K562 (cell line): Measurements from ENCODE around the gene MMP24OS. TPM values are rescaled to one million over a fixed set of nuclear protein-coding genes. Genes with fewer than 3 reads are reported as not detected.

ENCODE experiments used
- ATAC-seq: fragments of 200-7000 bp; cut with Tn5 transposase; 3 replicates; pipeline ENCODE4 v1.9.1; 2020; ENCODE audit warnings: moderate library complexity
- BruUV-seq: library from RNA; stranded (reverse); fragments of 400-500 nt; replicated peaks from 2 replicates; lab custom pipeline; 2021; lab: Mats Ljungman, UMichigan
- CTCF ChIA-PET: fragments of 300-600 bp; formaldehyde crosslinking; extraction: SDS; loops from one replicate; lab custom pipeline; 2021; ENCODE audit warnings: low intra/inter-chr PET ratio; lab: Yijun Ruan, JAX
- POLR2A ChIA-PET: fragments of 300-600, 350-650 bp; sonication (Branson Sonifier 250); formaldehyde crosslinking; extraction: SDS; loops from one replicate; lab custom pipeline; 2021; ENCODE audit warnings: antibody characterized with exemption, inconsistent platforms; lab: Yijun Ruan, JAX
- DNase-seq, 4 experiments: peaks; one replicate each; pipeline versions ENCODE4 v3.0.0 to v3.0.0-alpha.2; 2011 to 2018; ENCODE audit warnings: low spot score in 3 of 4, mixed read lengths in 3 of 4; ENCODE audit errors: extremely low read depth in 1 of 4
- FAIRE-seq: peaks from 2 replicates; lab custom pipeline; 2011; peaks lifted over from hg19 to GRCh38; lab: Jason Lieb, UNC
- H2AFZ ChIP-seq: 2 replicates; pipeline ENCODE4 v1.6.0; 2011; ENCODE audit warnings: low read depth, low read length, control low read depth, inconsistent platforms
- H3K27ac ChIP-seq: fragments of 200-600 bp; 3 replicates; pipeline ENCODE4 v1.8.0; 2011; ENCODE audit warnings: low read depth, mild to moderate bottlenecking, control low read depth, inconsistent platforms, low read length, moderate library complexity, mixed read lengths; ENCODE audit errors: extremely low read depth
- H3K27me3 ChIP-seq, 2 experiments: fragments of 300-600 bp in 1 of 2; 2 replicates in 1 of 2; 3 replicates in 1 of 2; pipeline versions ENCODE4 v1.6.0 to v1.8.0; 2011; ENCODE audit warnings: inconsistent platforms in 2 of 2, low read length in 2 of 2, mild to moderate bottlenecking in 1 of 2, mixed read lengths in 1 of 2, moderate library complexity in 1 of 2; ENCODE audit not compliant: control insufficient read depth in 2 of 2, insufficient read depth in 2 of 2
- H3K36me3 ChIP-seq: fragments of 300-600 bp; 3 replicates; pipeline ENCODE4 v1.8.0; 2011; ENCODE audit warnings: mild to moderate bottlenecking, low read length, inconsistent platforms; ENCODE audit not compliant: control insufficient read depth, insufficient read depth
- H3K4me1 ChIP-seq, 2 experiments: fragments of 200-600 bp in 1 of 2; replicated peaks in 1 of 2; 2 replicates in 1 of 2; 3 replicates in 1 of 2; pipeline versions ENCODE4 v1.5.1 to v1.8.0; 2011; ENCODE audit warnings: inconsistent platforms in 2 of 2, low read length in 2 of 2, mild to moderate bottlenecking in 1 of 2, mixed read lengths in 1 of 2, moderate library complexity in 1 of 2; ENCODE audit not compliant: control insufficient read depth in 2 of 2, insufficient read depth in 2 of 2
- H3K4me2 ChIP-seq: 2 replicates; pipeline ENCODE4 v1.6.1; 2011; ENCODE audit warnings: low read length, control low read depth, inconsistent platforms, mixed read lengths; ENCODE audit not compliant: insufficient read depth
- H3K4me3 ChIP-seq: fragments of 200-600 bp; sonication (generic), shearing (Covaris generic); 2 replicates; pipeline ENCODE4 v1.5.1; 2016; ENCODE audit warnings: control low read depth, inconsistent platforms
- H3K79me2 ChIP-seq: fragments of 200-600 bp; 3 replicates; pipeline ENCODE4 v1.8.0; 2011; ENCODE audit warnings: low read length, inconsistent platforms; ENCODE audit not compliant: control insufficient read depth, insufficient read depth
- H3K9ac ChIP-seq, 2 experiments: 2 replicates each; pipeline versions ENCODE4 v1.6.0 to v1.6.1; 2011; ENCODE audit warnings: low read depth in 2 of 2, low read length in 2 of 2, control low read depth in 1 of 2, inconsistent platforms in 1 of 2, mild to moderate bottlenecking in 1 of 2, mixed read lengths in 1 of 2; ENCODE audit not compliant: insufficient read depth in 1 of 2
- H3K9me1 ChIP-seq: one replicate; pipeline ENCODE4 v1.6.0; 2011; ENCODE audit warnings: inconsistent platforms, mild to moderate bottlenecking, low read length, moderate library complexity; ENCODE audit not compliant: control insufficient read depth, insufficient read depth
- H3K9me3 ChIP-seq: replicated peaks from 2 replicates; pipeline ENCODE4 v1.5.1; 2011; ENCODE audit warnings: low read depth, low read length, inconsistent platforms; ENCODE audit not compliant: control insufficient read depth, insufficient read depth
- H4K20me1 ChIP-seq: replicated peaks from 2 replicates; pipeline ENCODE4 v1.6.1; 2011; ENCODE audit warnings: low read length, inconsistent platforms, mixed read lengths; ENCODE audit not compliant: control insufficient read depth, insufficient read depth
- KDM2B ChIP-seq: fragments of 250-450 bp; sonication (Bioruptor Pico); IDR thresholded peaks from 2 replicates; pipeline ENCODE4 v1.8.0; 2021; ENCODE audit warnings: mild to moderate bottlenecking, moderate library complexity
- MAFK ChIP-seq: IDR thresholded peaks from 2 replicates; pipeline ENCODE4 v1.6.1; 2011; ENCODE audit warnings: low read length, improper control_type of control experiment
- NCOA1 ChIP-seq: fragments of 450-650 bp; IDR thresholded peaks from 2 replicates; pipeline ENCODE4 v1.6.1; 2016; ENCODE audit warnings: low read depth
- POLR2AphosphoS2 ChIP-seq: IDR thresholded peaks from 2 replicates; pipeline ENCODE4 v1.6.1; 2012; ENCODE audit warnings: low read length, improper control_type of control experiment
- SETDB1 ChIP-seq: IDR thresholded peaks from one replicate; pipeline ENCODE4 v1.6.1; 2012; ENCODE audit warnings: low read length, control low read depth, inconsistent platforms
- WGBS: fragments of 100-300 bp; shearing (Covaris generic); methylation state at CpG from one replicate; pipeline ENCODE4 v1.1.6; 2016; ENCODE audit warnings: low coverage, mixed read lengths; ENCODE audit not compliant: insufficient coverage; ENCODE audit errors: missing lambda C conversion rate; 5-methylcytosine and 5-hydroxymethylcytosine counted together
- in situ Hi-C: fragments of 300-500 bp; cut with MboI; formaldehyde crosslinking; loops from 4 replicates; pipeline ENCODE4 v1.15.0; 2018; ENCODE audit warnings: inconsistent platforms, mixed read lengths
- intact Hi-C: fragments of 100-400 bp; cut with micrococcal nuclease; formaldehyde crosslinking; loops from 2 replicates; pipeline ENCODE4 v1.14.2; 2022
- polyA plus RNA-seq, 8 experiments: library from polyadenylated mRNA; depleted of rRNA in 4 of 8; stranded (reverse) in 5 of 8; unstranded in 3 of 8; fragments of >200 nt; fragmentation: Nextera tagmentation in 2 of 8; fragmentation: Illumina TruSeq in 1 of 8; extraction: Ambion mirVana in 2 of 8; extraction: Trizol in 1 of 8; gene quantifications; 2 replicates each; pipeline versions ENCODE4 v1.2.1 to v1.2.3, GENCODE V29; 2011 to 2014; ENCODE audit warnings: inconsistent platforms in 1 of 8, missing spikeins in 1 of 8
- total RNA-seq, 7 experiments: library from RNA; depleted of rRNA in 6 of 7; stranded (reverse); fragments of >200 nt in 6 of 7; fragmentation: Illumina TruSeq in 2 of 7; extraction: Trizol in 2 of 7; gene quantifications; 2 replicates each; pipeline versions ENCODE4 v1.2.1 to v1.2.3, GENCODE V29; 2011 to 2021; ENCODE audit warnings: low replicate concordance in 1 of 7
- TF ChIP-seq, protein P1 (sequence below): fragments of 150-350 bp; conservative IDR thresholded peaks from 2 replicates; pipeline ENCODE4 v1.6.1; 2014; ENCODE audit warnings: low read length
- TF ChIP-seq, protein P2 (sequence below): IDR thresholded peaks from 2 replicates; pipeline ENCODE4 v1.6.1; 2012; ENCODE audit warnings: low read depth, low read length, improper control_type of control experiment, borderline replicate concordance
- TF ChIP-seq, protein P3 (sequence below): sonication (generic); formaldehyde crosslinking; IDR thresholded peaks from 2 replicates; pipeline ENCODE4 v1.8.0; 2022; ENCODE audit warnings: missing genetic modification reagents, mild to moderate bottlenecking, borderline replicate concordance
- TF ChIP-seq, protein P4 (sequence below): fragments of 250-450 bp; sonication (Bioruptor Pico); IDR thresholded peaks from 2 replicates; pipeline ENCODE4 v1.5.0; 2022; ENCODE audit warnings: mild to moderate bottlenecking
- TF ChIP-seq, protein P5 (sequence below): sonication (generic); formaldehyde crosslinking; IDR thresholded peaks from 2 replicates; pipeline ENCODE4 v1.8.0; 2022; ENCODE audit warnings: mild to moderate bottlenecking, missing genetic modification reagents

MMP24OS gene
- total and polyA plus RNA-seq, 9 of the 15 experiments (the other 6 are each of a cell fraction or from before 2014, with no cell fraction given) = 0.92 to 41.5 (median 11.4) TPM

DNA sequence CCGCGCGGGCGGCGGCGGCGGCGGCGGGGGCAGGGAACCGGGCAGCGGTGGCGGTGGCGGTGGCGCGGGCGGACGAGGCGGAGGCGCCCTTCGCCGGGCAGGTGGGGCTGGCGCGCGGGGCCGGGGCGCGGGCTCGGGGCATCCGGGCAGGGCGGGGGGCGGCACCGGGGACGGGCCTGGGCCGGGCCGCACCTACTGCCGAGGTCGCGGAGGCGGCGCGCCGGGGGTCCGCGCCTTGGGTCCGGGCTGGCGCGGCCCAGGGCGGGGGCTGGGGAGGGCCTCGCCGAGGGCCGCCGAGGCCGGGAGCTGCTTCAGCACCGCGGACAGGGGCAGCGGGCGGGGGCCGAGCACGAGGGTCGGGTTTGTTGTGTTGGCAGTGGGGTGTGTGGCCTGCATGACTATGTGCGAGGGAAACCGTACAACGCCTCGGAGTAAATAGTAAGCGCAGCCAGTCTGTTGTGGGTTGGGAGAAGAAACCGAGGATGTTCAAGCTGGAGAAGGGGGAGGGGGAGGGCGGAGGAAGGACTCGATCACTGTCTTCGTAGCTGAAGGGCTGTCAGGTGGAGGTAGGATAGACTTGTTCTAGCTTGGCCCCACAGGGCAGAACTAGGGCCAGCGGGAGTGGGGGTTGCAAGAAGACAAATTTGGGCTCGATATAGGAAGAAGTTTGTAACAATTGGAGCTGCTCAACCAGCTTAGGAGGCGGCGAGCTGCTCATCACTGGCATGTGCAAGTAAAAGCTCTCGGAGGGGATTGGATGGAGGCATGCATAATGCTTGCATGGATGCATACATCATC, 50.8 kb downstream of the MMP24OS start:
- Histone ChIP-seq H4K20me1 (peaks cover 10% of the 10 kb centered on the region; the same call in 1 of the 2 replicates), H3K27ac (no peak overlapping the region), H3K36me3 (no peaks in the 10 kb centered on the region), H3K4me2 (peak overlapping the region; percentile 24; the same call in 1 of the 2 replicates), H3K27me3 (peaks cover 34 to 41% of the 10 kb centered on the region in 2 experiments), H3K9me3 (no peaks in the 10 kb centered on the region), H3K9ac (peak overlapping the region in 1 of 2 experiments; percentile 43; a peak in 1 of 4 replicates), H3K9me1 (no peaks in the 10 kb centered on the region), H3K79me2 (no peaks in the 10 kb centered on the region), H2AFZ (no peak overlapping the region), H3K4me1 (peaks cover 0 to 10% of the 10 kb centered on the region in 2 experiments; a peak in 2 of 5 replicates), H3K4me3 (no peak overlapping the region)
- ATAC-seq (peak; percentile 97), FAIRE-seq (peak; percentile 72), DNase-seq (peak; percentile 69 to 91 (median 82))
- POLR2A ChIA-PET = interaction anchor here (0.6 to 1.4 kb wide), 2 partner anchors 15 to 903 kb away, joined by 3 to 5 read pairs; no protein-coding TSS in a partner anchor
- 9% methylated on average over 21 of the region's 74 CpGs for WGBS
- CTCF ChIA-PET = no interaction called here
- intact Hi-C loops = no loop called here
- no TSS peak for BruUV-seq
- in situ Hi-C loops = no loop called here
- TF ChIP-seq, protein P1, sequence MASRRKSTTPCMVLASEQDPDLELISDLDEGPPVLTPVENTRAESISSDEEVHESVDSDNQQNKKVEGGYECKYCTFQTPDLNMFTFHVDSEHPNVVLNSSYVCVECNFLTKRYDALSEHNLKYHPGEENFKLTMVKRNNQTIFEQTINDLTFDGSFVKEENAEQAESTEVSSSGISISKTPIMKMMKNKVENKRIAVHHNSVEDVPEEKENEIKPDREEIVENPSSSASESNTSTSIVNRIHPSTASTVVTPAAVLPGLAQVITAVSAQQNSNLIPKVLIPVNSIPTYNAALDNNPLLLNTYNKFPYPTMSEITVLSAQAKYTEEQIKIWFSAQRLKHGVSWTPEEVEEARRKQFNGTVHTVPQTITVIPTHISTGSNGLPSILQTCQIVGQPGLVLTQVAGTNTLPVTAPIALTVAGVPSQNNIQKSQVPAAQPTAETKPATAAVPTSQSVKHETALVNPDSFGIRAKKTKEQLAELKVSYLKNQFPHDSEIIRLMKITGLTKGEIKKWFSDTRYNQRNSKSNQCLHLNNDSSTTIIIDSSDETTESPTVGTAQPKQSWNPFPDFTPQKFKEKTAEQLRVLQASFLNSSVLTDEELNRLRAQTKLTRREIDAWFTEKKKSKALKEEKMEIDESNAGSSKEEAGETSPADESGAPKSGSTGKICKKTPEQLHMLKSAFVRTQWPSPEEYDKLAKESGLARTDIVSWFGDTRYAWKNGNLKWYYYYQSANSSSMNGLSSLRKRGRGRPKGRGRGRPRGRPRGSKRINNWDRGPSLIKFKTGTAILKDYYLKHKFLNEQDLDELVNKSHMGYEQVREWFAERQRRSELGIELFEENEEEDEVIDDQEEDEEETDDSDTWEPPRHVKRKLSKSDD = no peak
- TF ChIP-seq MAFK (no peak), NCOA1 (0 out of 2 replicates have a peak, but pooled peaks have one; percentile 50), SETDB1 (no peak), POLR2AphosphoS2 (no peak), KDM2B (no peak)
- TF ChIP-seq, protein P2, sequence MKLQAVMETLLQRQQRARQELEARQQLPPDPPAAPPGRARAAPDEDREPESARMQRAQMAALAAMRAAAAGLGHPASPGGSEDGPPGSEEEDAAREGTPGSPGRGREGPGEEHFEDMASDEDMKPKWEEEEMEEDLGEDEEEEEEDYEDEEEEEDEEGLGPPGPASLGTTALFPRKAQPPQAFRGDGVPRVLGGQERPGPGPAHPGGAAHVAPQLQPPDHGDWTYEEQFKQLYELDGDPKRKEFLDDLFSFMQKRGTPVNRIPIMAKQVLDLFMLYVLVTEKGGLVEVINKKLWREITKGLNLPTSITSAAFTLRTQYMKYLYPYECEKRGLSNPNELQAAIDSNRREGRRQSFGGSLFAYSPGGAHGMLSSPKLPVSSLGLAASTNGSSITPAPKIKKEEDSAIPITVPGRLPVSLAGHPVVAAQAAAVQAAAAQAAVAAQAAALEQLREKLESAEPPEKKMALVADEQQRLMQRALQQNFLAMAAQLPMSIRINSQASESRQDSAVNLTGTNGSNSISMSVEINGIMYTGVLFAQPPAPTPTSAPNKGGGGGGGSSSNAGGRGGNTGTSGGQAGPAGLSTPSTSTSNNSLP = no peak
- TF ChIP-seq, protein P3, sequence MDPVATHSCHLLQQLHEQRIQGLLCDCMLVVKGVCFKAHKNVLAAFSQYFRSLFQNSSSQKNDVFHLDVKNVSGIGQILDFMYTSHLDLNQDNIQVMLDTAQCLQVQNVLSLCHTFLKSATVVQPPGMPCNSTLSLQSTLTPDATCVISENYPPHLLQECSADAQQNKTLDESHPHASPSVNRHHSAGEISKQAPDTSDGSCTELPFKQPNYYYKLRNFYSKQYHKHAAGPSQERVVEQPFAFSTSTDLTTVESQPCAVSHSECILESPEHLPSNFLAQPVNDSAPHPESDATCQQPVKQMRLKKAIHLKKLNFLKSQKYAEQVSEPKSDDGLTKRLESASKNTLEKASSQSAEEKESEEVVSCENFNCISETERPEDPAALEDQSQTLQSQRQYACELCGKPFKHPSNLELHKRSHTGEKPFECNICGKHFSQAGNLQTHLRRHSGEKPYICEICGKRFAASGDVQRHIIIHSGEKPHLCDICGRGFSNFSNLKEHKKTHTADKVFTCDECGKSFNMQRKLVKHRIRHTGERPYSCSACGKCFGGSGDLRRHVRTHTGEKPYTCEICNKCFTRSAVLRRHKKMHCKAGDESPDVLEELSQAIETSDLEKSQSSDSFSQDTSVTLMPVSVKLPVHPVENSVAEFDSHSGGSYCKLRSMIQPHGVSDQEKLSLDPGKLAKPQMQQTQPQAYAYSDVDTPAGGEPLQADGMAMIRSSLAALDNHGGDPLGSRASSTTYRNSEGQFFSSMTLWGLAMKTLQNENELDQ (CRISPR knock-in tag) = no peak
- TF ChIP-seq, protein P4, sequence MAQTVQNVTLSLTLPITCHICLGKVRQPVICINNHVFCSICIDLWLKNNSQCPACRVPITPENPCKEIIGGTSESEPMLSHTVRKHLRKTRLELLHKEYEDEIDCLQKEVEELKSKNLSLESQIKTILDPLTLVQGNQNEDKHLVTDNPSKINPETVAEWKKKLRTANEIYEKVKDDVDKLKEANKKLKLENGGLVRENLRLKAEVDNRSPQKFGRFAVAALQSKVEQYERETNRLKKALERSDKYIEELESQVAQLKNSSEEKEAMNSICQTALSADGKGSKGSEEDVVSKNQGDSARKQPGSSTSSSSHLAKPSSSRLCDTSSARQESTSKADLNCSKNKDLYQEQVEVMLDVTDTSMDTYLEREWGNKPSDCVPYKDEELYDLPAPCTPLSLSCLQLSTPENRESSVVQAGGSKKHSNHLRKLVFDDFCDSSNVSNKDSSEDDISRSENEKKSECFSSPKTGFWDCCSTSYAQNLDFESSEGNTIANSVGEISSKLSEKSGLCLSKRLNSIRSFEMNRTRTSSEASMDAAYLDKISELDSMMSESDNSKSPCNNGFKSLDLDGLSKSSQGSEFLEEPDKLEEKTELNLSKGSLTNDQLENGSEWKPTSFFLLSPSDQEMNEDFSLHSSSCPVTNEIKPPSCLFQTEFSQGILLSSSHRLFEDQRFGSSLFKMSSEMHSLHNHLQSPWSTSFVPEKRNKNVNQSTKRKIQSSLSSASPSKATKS (CRISPR knock-in tag) = no peak
- TF ChIP-seq, protein P5, sequence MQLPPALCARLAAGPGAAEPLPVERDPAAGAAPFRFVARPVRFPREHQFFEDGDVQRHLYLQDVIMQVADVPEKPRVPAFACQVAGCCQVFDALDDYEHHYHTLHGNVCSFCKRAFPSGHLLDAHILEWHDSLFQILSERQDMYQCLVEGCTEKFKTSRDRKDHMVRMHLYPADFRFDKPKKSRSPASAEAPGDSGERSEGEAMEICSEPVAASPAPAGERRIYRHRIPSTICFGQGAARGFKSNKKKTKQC (CRISPR knock-in tag) = peak; percentile 81
